ENCODE data around the gene PRDM10.

- TF ChIP-seq CTCF (IDR thresholded peaks at IDR 0.05), result no peak
- peak; percentile 94 for TF ChIP-seq POLR2A (IDR thresholded peaks at IDR 0.05)
Measured at GRCh38 chr11:130002846-130003716, 446 bp upstream of the PRDM10 start.

All from right lobe of liver (tissue), 4 donors.